Thyroid gland (tissue), 4 donors: ENCODE results near the gene CCSAP.

Source experiments
- POLR2A ChIP-seq, 2 donors: fragments of 450-650 bp; IDR thresholded peaks; one replicate each; pipeline ENCODE4 v1.6.1; 2017; ENCODE audit warnings: antibody characterized with exemption in 2 of 2, mild to moderate bottlenecking in 2 of 2, moderate library complexity in 1 of 2
- TF ChIP-seq, protein P1 (sequence below), 6 experiments: fragments of 200-600 bp in 3 of 6; fragments of 450-650 bp in 3 of 6; sonication (generic) in 3 of 6; IDR thresholded peaks; one replicate each; pipeline ENCODE4 v1.5.1; 2016 to 2019; ENCODE audit warnings: antibody characterized with exemption in 6 of 6, mild to moderate bottlenecking in 2 of 6, inconsistent platforms in 1 of 6, moderate library complexity in 1 of 6

DNA sequence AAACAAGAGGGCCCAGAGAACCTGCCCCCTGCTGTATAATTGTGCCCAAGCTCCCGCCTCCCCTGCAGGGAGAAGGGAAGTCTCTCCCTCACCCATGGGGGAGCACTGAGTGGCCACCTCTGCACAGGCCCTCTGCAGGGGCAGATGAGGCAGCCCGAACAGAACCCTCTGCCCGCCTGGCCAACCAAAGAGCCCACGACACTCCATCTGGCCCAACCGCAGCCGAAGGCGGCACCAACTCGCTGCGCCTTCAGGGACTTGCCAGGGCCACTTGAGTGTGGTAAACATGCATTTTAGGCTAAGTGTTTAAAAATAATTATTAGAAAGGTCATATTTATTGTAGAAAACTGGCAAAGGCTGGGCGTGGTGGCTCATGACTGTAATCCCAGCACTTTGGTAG lies 34.6 kb upstream of the CCSAP start:
- TF ChIP-seq, protein P1, sequence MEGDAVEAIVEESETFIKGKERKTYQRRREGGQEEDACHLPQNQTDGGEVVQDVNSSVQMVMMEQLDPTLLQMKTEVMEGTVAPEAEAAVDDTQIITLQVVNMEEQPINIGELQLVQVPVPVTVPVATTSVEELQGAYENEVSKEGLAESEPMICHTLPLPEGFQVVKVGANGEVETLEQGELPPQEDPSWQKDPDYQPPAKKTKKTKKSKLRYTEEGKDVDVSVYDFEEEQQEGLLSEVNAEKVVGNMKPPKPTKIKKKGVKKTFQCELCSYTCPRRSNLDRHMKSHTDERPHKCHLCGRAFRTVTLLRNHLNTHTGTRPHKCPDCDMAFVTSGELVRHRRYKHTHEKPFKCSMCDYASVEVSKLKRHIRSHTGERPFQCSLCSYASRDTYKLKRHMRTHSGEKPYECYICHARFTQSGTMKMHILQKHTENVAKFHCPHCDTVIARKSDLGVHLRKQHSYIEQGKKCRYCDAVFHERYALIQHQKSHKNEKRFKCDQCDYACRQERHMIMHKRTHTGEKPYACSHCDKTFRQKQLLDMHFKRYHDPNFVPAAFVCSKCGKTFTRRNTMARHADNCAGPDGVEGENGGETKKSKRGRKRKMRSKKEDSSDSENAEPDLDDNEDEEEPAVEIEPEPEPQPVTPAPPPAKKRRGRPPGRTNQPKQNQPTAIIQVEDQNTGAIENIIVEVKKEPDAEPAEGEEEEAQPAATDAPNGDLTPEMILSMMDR (IDR thresholded peaks at IDR 0.05): no peak
- TF ChIP-seq POLR2A (IDR thresholded peaks at IDR 0.05): no peak
